Endothelial cell of hepatic sinusoid (primary cell): Measurements from ENCODE around the gene TPST1.
"Not testable (repeated sequence)": the region's sequence is repeated elsewhere in the genome, so short reads cannot be mapped to it uniquely, and the experiment has no call there.

Experiments used
- in situ Hi-C: cut with HindIII; loops from 2 replicates; pipeline ENCODE4 v1.10.0; 2017; ENCODE audit warnings: low sequenced_read_pairs

The TPST1 gene

DNA sequence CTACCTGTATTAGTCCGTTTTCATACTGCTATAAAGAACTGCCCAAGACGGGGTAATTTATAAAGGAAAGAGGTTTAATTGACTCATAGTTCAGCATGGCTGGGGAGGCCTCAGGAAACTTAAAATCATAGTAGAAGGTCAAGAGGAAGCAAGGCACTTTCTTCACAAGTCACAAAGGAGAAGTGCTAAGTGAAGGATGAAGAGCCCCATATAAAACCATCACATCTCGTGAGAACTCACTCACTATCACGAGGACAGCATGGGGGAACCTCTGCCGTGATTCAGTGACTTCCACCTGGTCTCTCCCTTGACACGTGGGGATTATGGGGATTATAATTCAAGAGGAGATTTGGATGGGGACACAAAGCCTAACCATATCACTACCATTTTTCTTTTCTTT is 119.9 kb downstream of the TPST1 start:
- in situ Hi-C loops: not testable (repeated sequence)

DNA sequence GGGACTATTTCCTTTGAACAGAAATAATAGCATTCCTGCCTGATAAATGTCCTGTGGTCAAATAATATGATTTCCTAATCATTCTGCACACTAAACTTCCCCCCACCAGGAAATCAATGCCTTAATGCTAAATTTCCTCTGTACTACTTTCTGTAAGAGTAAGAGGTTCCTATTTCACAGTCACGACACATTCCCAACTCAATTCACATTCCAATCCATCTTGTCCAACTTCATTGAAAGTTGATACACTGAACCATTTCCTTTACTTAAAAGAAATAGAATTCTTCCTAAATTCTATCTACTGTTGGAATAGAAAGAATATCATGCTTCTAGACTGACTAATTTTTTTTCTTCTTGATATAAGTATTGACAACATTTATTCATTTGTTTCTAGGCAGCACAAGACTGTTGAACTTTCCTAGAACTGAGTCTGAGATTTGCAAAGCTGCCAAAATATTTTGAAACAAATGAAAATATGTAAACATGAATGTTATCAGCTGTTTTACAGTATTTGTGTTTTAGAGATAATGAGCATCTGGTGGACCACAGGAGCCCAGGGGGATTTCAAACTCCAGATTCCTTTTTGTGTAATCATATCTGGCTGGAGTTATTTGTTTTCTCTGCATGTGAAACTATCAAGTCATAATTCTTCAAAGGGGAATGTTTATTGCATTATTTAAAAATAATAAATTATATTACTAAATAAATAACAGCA is 121.5 kb downstream of the TPST1 start:
- in situ Hi-C loops: no loop called here

DNA sequence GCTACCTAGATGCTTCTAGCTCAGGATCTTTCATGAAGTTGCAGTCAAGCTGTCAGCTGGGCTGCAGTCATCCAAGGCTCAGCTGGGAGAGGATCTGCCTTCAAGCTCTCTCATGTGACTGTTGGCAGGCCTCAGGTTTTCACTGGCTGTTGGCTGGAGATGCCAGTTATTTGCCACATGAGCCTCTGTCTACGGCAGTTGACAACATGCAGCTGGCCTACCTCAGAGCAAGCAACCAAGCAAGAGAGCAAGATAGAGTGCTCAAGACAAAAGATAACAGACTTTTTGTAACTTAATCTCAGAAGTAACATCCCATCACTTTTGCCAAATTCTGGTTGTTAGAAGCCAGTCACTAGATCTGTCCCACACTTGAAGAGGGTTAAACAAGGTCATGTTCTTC is 125.8 kb downstream of the TPST1 start:
- in situ Hi-C loops: no loop called here

DNA sequence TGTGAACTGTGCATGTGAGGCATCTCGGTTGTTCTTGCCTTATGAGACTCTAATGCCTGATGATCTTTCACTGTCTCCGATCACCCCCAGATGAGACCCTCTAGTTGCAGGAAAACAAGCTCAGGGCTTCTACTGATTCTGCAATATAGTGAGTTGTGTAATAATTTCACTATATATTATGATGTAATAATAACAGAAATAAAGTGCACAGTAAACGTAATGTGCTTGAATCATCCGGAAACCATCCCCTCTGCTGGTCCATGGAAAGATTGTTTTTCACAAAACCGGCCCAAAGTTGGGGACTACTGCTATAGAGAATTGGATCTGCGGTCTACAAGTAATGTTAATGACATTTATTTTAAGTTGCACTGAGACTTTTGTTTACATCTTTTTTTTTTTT is 126.7 kb downstream of the TPST1 start:
- in situ Hi-C loops: no loop called here

DNA sequence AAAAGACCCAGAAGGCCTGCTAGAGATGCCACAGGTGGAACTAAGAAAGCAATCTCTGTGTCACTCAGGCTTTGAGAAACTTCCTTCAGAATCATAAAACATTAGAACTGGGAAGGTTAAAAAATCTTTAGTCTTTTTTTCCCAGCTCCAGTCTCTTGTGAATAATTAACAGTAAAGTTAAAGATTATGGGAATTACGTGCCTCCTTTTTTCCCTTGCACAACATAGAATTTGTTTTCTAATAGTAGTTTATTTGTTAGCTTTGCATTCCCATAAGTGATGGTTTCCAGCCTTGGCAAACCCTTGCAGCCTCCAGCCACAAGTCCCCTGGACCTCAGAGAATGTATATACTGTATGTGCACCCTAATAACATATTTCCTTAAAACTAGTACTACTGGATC is 128.3 kb downstream of the TPST1 start:
- in situ Hi-C loops: no loop called here

DNA sequence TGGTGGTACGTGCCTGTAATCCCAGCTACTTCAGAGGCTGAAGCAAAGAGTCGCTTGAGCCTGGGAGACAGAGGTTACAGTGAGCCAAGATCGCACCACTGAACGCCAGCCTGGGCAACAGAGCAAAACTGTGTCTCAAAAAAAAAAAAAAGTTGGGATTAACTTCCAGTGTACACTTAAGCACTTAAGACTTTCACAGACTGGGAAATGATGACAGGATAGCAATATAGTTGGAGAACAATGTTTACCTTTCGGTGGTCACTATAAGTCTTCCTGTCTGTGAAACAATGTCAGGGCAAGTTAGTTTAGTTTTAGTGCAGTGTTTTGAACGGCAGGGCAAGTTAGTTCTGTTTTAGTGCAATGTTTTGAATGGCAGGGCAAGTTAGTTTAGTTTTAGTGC is 130.2 kb downstream of the TPST1 start:
- in situ Hi-C loops: no loop called here

DNA sequence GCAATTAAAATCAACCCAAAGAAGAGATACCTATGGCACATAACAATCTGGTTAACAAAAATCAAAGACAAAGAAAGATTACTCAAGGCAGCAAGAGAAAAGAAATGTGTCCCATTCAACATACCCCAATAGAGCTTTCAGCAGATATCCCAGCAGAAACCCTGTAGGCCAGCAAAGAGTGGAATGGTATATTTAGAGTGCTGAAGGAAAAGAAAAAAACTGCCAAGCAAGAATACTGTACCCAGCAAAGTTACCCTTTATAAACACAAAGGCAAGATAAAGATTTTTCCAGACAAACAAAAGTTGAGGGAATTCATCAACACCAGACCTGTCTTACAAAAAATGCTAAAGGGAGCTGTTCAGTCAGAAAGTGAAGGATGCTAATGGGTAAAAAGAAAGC is 131.6 kb downstream of the TPST1 start:
- in situ Hi-C loops: no loop called here

DNA sequence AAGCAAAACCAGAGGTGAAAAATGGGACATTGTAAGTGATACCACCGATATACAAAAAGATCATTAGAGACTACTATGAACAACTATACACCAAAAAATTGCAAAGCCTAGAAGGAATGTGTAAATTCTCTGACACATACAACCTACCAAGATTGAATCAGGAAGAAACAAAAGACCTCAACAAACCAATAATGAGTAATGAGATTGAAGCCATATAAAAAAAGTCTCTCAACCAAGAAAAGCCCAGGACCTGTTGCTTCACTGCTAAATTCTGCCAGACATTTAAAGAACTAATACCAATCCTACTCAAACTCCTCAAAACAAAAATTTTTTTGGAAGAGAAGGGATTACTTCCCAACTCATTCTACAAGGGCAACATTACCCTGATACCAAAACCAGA is 134.0 kb downstream of the TPST1 start:
- in situ Hi-C loops: no loop called here

DNA sequence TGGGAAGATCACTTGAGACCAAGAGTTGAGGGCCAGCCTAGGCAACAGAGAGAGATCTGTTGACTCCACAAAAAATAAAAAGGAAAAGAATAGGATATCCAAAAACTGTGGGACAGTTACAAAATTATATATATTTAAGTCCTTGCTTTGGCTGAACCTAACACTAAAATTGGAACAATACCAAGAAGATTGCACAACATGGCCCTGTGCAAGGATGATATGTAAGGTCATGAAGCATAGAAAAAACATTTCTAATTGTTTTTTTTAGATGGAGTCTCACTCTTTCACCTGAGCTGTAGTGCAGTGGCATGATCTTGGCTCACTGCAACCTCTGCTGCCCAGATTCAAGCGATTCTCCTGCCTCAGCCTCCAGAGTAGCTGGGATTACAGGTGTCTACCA is 139.0 kb downstream of the TPST1 start:
- in situ Hi-C loops: no loop called here

DNA sequence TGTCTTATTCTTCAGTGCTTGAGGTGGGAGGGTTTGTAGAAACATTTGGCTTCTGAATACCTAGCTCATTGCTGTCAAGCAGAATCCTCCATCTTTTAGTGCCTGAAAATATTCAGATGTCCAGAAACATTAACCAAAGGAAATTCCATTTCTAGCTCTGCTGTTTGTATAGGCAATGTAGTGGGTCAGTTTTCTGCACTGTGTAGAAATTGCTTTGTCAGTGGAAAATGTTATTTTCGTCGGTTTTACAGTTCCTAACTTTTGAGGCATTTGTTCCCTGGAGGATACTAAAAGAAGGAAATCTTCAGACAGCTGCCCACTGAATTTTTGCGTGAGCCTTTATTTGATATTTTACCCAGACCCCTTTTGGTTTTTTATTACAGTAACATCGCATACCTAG is 143.4 kb downstream of the TPST1 start:
- in situ Hi-C loops: no loop called here

DNA sequence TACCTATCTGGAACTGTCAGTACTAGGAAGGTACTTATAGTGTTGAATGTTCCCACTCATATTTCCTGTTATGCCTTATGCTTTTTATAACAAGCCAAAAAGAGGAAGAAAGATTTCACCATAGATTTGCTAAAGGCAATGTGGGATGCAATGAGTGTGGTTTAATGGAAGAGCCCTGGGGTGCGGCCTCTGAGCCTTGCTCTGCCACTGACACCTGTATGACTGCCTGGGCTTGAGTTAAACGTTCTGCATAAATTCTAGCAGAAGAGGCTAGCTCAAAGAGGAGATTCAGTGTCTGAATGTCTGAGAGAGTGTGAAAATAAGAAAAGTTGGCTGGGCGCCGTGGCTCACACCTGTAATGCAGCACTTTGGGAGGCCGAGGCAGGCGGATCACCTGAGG is 143.8 kb downstream of the TPST1 start:
- in situ Hi-C loops: no loop called here

DNA sequence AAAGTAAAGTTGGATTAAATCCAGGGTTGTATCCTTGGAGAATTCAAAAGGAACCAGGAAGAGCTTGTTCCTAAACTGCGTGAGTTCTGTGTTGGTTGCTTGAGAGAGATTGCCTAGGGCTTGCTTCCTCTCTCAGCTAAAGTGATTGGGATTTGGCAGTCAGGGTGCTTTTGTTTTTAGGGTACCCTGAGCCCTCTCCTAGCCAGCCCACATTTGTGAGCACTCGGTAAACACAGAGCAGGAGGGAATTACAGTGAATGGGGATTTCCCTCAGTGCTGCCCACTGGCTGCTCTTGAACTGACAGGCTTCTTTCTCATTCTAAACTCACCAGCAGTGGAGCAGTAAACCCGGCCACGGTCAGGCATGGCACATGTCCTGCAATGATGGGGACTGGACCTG is 146.9 kb downstream of the TPST1 start:
- in situ Hi-C loops: no loop called here

DNA sequence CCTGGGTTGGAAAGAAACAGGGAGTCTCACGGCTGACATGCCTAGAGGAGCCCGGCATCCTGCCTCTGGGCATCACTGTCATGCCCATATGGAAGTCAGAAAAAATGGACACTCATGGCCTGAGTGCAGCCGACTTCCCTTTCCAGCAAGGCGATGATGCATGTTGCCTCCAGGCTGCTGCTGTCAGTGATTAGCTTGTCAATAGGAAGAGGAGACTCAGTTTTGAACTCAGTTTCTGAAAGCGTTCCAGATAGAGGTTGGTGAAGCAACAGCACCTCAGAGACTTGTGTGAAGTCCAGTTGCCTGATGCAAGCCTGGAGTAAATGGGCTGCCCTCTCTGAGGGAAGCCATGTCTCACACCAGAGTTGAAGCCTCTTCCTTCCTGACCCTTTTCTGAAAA is 148.4 kb downstream of the TPST1 start:
- in situ Hi-C loops: no loop called here

DNA sequence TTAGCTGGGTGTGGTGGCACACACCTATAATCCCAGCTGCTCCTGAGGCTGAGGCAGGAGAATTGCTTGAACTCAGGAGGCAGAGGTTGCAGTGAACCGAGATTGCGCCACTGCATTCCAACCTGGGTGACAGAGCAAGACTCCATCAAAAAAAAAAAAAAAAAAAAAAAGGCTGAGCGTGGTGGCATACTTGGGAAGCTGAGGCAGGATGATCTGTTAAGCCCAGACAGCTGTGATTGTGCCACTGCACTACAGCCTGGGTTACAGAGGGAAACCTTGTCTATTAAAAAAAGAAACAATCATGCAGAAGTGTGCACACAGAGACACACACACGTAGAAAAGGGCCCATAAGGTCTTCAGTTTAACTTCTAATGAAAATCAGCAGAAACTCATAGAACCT is 150.6 kb downstream of the TPST1 start:
- in situ Hi-C loops: no loop called here

DNA sequence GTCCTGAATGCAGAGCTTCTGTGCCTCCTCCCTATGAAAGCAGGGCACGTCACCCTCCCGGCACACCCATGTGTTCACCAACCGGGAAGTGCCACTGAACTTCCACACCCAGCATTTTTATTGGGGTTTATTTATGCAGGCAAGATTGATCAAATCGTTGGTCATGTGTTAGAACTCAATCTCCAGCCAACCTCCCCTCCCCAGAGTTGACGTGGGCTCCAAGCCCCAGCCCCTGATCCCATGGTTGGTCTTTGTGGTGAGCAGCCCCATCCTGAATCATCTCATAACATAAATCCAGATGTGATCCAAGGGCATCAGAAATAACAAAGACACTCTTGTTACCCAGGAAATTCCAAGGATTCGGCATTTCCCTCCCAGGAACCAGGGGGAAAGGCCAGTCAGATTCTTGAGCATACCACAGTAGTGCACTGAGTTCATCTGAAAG is 151.2 kb downstream of the TPST1 start:
- in situ Hi-C loops: no loop called here

DNA sequence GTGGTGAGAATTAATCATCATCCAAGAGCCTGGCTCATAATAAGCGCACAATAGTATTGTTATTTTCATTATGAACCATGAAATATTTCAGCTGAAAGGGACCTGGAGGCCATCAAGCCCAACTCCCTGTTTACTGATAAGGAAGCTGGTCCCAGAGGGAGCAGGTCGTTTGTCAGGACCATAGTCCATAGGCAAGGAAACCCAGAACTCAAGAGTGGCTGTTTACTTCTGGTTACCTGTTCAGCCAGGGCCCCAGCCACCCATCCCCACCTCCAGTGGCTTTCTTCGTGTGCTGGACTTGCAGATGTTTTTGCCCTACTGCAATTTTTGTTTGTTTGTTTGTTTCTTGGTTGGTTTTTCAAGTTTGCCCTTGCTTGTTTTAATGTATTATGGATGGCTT is 152.0 kb downstream of the TPST1 start:
- in situ Hi-C loops: no loop called here

DNA sequence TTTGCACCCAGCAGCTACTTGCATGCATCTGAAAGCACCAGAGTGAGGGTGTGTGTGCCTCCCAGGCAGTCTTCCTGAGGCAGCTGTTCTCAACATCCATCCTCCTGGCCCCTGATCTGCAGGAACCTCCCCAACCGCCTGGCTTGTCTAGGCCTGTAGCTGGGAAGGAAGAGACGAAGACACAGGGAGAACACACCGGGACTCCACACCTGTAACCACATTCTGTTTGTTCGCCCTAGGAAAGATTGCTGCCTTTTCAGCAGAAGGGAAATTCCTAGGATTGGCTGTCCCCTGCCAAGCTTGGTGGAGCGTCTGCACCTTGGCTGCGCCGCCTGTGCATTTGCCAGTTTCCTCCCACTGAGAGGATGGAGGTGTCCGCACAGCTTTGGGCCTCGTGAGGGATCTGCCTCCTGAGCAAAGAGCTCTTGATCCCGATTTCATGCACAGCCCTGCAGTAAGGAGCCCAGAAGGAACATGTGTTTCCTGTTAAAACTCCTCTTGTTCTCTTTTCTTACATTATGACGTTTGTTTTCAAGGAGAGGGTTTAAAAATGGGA is 154.6 kb downstream of the TPST1 start:
- in situ Hi-C loops: no loop called here

DNA sequence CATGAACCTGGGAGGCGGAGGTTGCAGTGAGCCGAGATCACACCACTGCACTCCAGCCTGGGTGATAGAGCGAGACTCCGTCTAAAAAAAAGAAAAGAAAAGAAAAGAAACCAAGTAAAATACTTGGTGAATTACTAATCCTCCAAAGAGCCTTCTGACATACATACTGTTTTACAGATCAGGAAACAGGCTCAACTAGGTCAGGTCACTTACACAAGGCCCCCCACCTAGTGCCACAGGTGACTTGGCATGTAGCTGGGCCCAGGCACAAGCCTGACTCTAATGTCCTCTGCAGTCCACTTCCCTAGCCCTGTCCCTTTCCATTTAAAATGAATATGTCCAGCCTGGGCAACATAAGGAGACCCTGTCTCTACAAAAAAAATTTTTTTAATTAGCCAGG is 157.0 kb downstream of the TPST1 start:
- in situ Hi-C loops: no loop called here

DNA sequence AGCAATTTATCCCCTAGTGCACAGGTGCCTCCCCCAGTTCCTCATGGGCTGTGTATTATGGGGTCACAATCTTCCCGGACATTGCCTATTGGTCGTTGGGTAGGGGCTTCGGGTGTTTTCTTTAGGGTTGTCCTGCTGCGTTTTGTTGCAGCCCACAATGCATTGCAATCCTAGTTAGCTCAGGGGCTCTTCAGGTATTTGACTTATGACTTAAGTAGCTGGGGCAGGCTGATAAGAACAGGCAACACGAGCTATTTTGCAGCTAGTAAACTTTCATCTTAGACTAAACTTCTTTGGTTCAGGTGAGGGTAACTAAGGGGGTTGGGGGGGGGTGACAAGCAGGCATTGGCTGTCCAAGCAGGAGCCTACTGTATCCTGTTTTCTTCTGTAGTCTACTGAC is 158.5 kb downstream of the TPST1 start:
- in situ Hi-C loops: no loop called here

DNA sequence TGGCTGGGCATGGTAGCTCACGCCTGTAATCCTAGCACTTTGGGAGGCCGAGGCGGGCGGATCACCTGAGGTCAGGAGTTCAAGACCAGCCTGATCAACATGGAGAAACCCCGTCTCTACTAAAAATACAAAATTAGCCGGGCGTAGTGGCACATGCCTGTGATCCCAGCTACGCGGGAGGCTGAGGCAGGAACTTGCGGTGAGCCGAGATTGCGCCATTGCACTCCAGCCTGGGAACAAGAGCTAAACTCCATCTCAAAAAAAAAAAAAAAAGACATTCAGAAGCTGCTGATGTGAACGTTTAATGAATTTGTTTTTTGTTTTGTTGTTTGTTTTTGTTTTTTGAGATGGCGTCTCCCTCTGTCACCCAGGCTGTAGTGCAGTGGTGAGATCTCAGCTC is 159.9 kb downstream of the TPST1 start:
- in situ Hi-C loops: not testable (repeated sequence)

DNA sequence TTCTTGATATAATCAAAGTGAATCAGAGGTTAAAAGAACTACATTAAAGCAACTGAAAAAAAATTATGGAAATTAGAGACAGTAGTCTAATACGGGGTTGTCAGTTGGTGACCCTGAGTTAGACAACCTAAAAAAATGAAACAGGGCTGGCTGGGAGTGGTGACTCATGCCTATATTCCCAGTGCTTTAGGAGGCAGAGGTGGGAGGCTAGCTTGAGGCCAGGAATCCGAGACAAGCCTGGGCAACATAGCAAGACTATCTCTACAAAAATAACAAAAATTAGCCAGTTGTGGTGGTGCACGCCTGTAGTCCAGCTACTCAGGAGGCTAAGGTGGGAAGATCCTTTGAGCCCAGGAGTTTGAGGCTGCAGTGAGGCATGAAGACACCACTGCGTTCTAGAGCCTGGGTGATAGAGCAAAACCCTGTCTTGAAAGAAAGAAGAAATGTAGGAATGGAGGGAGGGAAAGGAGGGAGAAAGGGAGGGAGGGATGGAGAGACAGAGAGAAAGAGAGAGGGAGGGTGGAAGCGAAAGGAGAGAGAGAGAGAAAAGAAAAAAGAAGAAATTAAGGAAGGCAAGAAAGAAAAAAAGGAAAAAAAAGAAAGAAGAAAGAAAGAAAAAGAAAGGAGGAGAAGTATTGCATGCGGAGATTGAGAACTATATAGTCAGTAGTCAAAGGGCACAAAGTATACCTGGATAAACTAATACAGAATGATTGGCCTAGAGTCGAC is 166.1 kb downstream of the TPST1 start:
- in situ Hi-C loops: no loop called here

DNA sequence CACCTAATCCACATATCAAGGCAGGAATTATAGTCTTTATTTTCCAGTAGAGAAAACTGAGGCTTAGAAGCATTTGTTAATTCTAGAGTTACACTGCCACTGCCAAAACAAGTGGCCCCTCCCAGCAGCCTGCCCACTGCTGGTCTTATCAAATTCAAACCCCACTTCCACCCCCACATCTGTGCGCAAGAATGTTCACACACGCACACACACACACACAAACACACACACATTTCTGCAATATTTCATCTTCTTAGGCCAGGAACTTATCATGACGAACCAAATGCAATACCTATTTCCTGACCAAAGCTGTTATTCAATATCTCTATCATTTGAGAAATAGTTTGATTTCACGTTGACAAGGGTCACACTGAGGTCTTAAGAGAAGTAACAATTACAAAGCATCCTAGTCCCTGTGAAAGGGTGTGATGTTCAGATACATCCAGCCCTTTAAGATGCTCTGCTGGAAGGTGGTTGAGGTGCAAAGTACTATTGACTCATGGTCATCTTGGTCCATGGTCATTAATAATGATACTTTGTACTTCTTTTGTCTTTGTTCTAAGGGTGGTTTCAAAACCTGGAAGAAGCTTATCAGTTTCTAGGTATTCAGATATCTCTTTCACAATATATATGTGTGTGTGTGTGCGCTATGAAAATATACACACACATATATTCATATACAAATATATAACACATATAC is 169.2 kb downstream of the TPST1 start:
- in situ Hi-C loops: not testable (repeated sequence)
